Ishikawa (cell line): ENCODE data around the gene RFFL.

ENCODE experiments used
- CEBPB ChIP-seq: IDR thresholded peaks from 2 replicates; pipeline ENCODE4 v1.6.1; 2012
- FOXM1 ChIP-seq: IDR thresholded peaks from 2 replicates; pipeline ENCODE4 v1.6.1; 2012; ENCODE audit warnings: low read depth, borderline replicate concordance
- MAX ChIP-seq: IDR thresholded peaks from 2 replicates; pipeline ENCODE4 v1.6.1; 2012
- TAF1 ChIP-seq: IDR thresholded peaks from 2 replicates; pipeline ENCODE4 v1.6.1; 2012; ENCODE audit warnings: low read depth, mild to moderate bottlenecking
- TCF12 ChIP-seq: IDR thresholded peaks from 2 replicates; pipeline ENCODE4 v1.6.1; 2012; ENCODE audit warnings: low read depth
- USF1 ChIP-seq: IDR thresholded peaks from 2 replicates; pipeline ENCODE4 v1.6.1; 2012
- YY1 ChIP-seq: IDR thresholded peaks from 2 replicates; pipeline ENCODE4 v1.6.1; 2012; ENCODE audit warnings: low read depth
- ZBTB7A ChIP-seq: IDR thresholded peaks from 2 replicates; pipeline ENCODE4 v1.6.1; 2012; ENCODE audit warnings: low read depth

- no peak for TF ChIP-seq USF1
- TF ChIP-seq TAF1: no peak
- TF ChIP-seq FOXM1: no peak
- no peak for TF ChIP-seq MAX
- TF ChIP-seq TCF12: no peak
- no peak for TF ChIP-seq CEBPB
- TF ChIP-seq YY1: no peak
- no peak for TF ChIP-seq ZBTB7A
Measured at GRCh38 chr17:35002876-35003551, 60.5 kb downstream of the RFFL start.
